PC-3 (cell line): ENCODE results near the gene CYP2A7.
"Not testable (repeated sequence)": the region's sequence is repeated elsewhere in the genome, so short reads cannot be mapped to it uniquely, and the experiment has no call there.

Experiments
- EZH2 ChIP-seq: fragments of 300-600 bp; sonication (generic); IDR thresholded peaks from one replicate; pipeline ENCODE4 v1.6.1; 2017; ENCODE audit warnings: antibody characterized with exemption, mild to moderate bottlenecking, low read length; ENCODE audit not compliant: unreplicated experiment
- EZH2phosphoT487 ChIP-seq: fragments of 300-600 bp; sonication (generic); IDR thresholded peaks from 2 replicates; pipeline ENCODE4 v1.6.1; 2018; ENCODE audit warnings: mild to moderate bottlenecking, antibody characterized with exemption, low read length, borderline replicate concordance
- TF ChIP-seq, protein P1 (sequence below): fragments of 300-600 bp; sonication (generic); conservative IDR thresholded peaks from 2 replicates; pipeline ENCODE4 v1.5.1; 2017; ENCODE audit warnings: antibody characterized with exemption, low read depth, mild to moderate bottlenecking, low read length

DNA sequence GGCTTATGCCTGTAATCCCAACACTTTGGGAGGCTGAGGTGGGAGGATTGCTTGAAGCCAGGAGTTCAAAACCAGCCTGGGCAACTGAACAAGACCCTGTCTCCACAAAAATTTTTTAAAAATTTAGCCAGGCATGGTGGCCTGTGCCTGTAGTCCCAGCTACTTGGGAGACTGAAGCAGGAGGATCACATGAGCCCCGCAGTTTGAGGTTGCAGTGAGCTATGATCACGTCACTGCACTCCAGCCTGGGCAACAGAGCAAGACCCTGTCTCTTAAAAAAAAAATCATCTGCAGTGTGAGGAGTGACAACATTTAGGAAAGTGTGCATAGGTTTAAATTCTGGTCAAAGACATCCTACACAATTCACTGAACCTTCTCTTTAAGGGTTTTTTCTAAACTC, 48.8 kb upstream of the CYP2A7 start:
- TF ChIP-seq, protein P1, sequence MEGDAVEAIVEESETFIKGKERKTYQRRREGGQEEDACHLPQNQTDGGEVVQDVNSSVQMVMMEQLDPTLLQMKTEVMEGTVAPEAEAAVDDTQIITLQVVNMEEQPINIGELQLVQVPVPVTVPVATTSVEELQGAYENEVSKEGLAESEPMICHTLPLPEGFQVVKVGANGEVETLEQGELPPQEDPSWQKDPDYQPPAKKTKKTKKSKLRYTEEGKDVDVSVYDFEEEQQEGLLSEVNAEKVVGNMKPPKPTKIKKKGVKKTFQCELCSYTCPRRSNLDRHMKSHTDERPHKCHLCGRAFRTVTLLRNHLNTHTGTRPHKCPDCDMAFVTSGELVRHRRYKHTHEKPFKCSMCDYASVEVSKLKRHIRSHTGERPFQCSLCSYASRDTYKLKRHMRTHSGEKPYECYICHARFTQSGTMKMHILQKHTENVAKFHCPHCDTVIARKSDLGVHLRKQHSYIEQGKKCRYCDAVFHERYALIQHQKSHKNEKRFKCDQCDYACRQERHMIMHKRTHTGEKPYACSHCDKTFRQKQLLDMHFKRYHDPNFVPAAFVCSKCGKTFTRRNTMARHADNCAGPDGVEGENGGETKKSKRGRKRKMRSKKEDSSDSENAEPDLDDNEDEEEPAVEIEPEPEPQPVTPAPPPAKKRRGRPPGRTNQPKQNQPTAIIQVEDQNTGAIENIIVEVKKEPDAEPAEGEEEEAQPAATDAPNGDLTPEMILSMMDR: not testable (repeated sequence)
- TF ChIP-seq EZH2, EZH2phosphoT487: not testable (repeated sequence)
